Measurements from ENCODE around the gene CD177. TPM values are rescaled to one million over a fixed set of nuclear protein-coding genes. Genes with fewer than 3 reads are reported as not detected.

The CD177 gene
- total and polyA plus RNA-seq, 10 donors = 2.3 to 354 (median 51.0) TPM

DNA sequence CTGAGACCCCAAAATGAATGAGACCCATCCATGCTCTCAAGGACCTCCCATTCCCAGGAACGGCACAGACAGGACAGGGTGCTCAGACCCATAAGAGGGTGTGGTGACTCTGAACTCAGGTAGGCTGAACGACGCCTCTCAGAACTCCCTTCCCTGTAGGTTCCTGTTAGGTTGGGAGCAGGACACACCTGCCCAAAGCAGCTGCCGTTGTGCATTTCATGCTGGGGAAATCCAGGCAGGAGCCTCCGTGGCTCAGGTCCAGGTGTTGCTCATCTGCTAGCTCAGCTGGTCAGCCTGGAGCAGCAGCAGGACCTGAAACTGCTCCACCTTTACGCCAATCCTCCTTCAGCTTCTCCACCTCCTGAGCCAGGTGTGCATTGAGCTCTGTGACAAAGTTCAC, 42.1 kb downstream of the CD177 start:
- peaks cover 0 to 27% (median 0%) of the 10 kb centered on the region in 7 donors for H3K27me3 ChIP-seq (replicated peaks in 1 of 7)
- H3K27ac ChIP-seq = no peak overlapping the region
- no peaks in the 10 kb centered on the region for H3K36me3 ChIP-seq
- intact Hi-C loops (cut with DNase I; ENCODE audit: low total_unique reads) = no loop called here
- TF ChIP-seq POLR2AphosphoS5 (IDR thresholded peaks at IDR 0.05) = no peak
- TF ChIP-seq POLR2A (IDR thresholded peaks at IDR 0.05) = no peak
- H3K4me1 ChIP-seq = no peaks in the 10 kb centered on the region
- H3K9me3 ChIP-seq = no peaks in the 10 kb centered on the region
- 71 to 89% (median 81%) methylated on average over 4 to 6 of the region's 6 CpGs for WGBS, 5 donors
- H3K4me3 ChIP-seq = no peak overlapping the region
- DNase-seq = no peak

DNA sequence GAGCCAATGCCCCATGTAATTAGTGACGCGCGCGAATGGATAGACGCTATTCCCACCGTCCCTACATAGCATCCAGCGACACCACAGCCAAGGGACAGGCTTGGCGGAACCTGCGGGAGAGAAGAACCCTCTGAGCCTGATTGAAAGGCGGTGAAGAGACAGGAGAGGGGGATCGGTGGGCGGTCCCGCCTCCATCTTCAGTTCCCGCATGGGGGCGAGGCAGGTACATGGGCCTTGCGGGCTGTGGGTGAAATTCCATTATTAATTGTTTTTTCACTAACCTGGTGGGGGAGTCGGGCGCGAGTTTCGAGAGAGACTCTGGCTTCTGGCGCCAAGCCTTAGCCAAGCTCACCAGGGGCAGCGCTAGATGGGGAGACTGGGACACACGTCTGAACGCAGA, 52.8 kb downstream of the CD177 start:
- Histone ChIP-seq H3K36me3 (no peaks in the 10 kb centered on the region), H3K9me3 (peaks cover 0 to 4% (median 0%) of the 10 kb centered on the region in 8 donors), H3K27me3 (replicated peaks in 1 of 7) (peaks cover 0 to 20% (median 0%) of the 10 kb centered on the region in 7 donors), H3K4me3 (no peak overlapping the region), H3K27ac (no peak overlapping the region), H3K4me1 (no peaks in the 10 kb centered on the region)
- 57 to 89% (median 79%) methylated on average over 24 of the region's 24 CpGs for WGBS, 5 donors
- intact Hi-C loops (cut with DNase I; ENCODE audit: low total_unique reads) = no loop called here
- TF ChIP-seq, protein P1, sequence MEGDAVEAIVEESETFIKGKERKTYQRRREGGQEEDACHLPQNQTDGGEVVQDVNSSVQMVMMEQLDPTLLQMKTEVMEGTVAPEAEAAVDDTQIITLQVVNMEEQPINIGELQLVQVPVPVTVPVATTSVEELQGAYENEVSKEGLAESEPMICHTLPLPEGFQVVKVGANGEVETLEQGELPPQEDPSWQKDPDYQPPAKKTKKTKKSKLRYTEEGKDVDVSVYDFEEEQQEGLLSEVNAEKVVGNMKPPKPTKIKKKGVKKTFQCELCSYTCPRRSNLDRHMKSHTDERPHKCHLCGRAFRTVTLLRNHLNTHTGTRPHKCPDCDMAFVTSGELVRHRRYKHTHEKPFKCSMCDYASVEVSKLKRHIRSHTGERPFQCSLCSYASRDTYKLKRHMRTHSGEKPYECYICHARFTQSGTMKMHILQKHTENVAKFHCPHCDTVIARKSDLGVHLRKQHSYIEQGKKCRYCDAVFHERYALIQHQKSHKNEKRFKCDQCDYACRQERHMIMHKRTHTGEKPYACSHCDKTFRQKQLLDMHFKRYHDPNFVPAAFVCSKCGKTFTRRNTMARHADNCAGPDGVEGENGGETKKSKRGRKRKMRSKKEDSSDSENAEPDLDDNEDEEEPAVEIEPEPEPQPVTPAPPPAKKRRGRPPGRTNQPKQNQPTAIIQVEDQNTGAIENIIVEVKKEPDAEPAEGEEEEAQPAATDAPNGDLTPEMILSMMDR (IDR thresholded peaks at IDR 0.05 in 8 of 11, conservative IDR thresholded peaks at IDR 0.05 in 3 of 11) = no peak
- no peak for TF ChIP-seq POLR2AphosphoS5 (IDR thresholded peaks at IDR 0.05)
- no peak for TF ChIP-seq POLR2A (IDR thresholded peaks at IDR 0.05)
- DNase-seq = no peak

DNA sequence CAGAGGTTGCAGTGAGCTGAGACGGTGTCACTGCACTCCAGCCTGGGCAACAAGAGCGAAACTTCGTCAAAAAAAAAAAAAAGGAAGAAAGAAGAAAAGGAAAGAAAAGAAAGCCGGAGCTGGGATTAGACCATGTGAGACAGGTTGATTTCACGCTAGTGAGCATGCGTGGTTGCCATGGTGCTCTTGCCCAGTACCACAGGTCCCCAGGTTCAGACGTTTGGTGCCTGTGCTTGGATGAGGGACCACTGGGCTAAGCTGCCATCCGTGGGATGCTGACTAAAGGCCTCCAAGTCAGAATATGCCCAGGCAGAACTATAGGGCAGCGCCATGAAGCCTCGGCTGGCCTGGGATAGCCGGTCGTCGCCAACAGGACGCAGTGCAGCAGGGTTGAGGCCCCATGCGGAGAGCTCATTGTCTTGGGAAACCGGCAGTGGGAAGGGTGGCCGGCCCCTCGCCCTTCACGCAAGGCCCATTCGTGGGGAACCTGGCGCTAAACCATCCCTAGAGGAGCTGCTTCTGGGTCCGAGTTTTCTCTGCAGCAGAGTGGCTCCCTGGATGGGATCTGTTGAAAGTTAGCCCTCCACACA, 54.0 kb downstream of the CD177 start:
- Histone ChIP-seq H3K9me3 (peaks cover 0 to 4% (median 0%) of the 10 kb centered on the region in 8 donors), H3K27me3 (replicated peaks in 1 of 7) (peaks cover 0 to 20% (median 0%) of the 10 kb centered on the region in 7 donors), H3K4me3 (no peak overlapping the region), H3K4me1 (no peaks in the 10 kb centered on the region), H3K27ac (no peak overlapping the region), H3K36me3 (no peaks in the 10 kb centered on the region)
- TF ChIP-seq POLR2A (IDR thresholded peaks at IDR 0.05) = no peak
- no peak for DNase-seq
- intact Hi-C loops (cut with DNase I; ENCODE audit: low total_unique reads) = no loop called here
- 81 to 91% (median 85%) methylated on average over 10 to 22 of the region's 22 CpGs for WGBS, 5 donors

DNA sequence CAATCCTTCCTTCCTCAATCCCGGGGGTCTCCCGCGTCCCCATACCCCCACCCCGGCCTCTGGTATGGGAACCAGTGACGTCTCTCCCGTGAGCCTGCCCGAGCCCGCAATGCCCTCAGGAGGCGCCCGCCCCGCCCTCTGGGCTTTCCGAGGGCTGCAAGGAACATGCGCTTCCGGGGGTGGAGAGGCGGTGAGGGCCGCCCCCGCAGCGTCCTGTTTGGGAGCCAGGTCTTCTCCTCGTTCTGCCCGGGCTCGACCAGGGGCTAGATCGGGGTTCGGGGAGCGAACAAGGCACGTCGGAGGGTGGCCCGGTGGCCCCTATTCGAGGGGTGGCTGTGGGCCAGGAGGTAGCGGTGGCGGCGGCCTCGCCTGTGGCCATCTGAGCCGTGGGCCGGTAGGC, 54.6 kb downstream of the CD177 start:
- intact Hi-C loops (cut with DNase I; ENCODE audit: low total_unique reads) = no loop called here
- WGBS, 5 donors = 82 to 88% (median 83%) methylated on average over 31 to 34 of the region's 34 CpGs
- H3K9me3 ChIP-seq = peaks cover 0 to 8% (median 0%) of the 10 kb centered on the region in 8 donors
- TF ChIP-seq POLR2A (IDR thresholded peaks at IDR 0.05) (no peak), POLR2AphosphoS5 (IDR thresholded peaks at IDR 0.05) (no peak)
- TF ChIP-seq, protein P1 (IDR thresholded peaks at IDR 0.05 in 8 of 11, conservative IDR thresholded peaks at IDR 0.05 in 3 of 11) = no peak
- DNase-seq = no peak
- H3K4me3 ChIP-seq = no peak overlapping the region
- H3K4me1 ChIP-seq = no peaks in the 10 kb centered on the region
- no peaks in the 10 kb centered on the region for H3K36me3 ChIP-seq
- H3K27ac ChIP-seq = no peak overlapping the region
- peaks cover 0 to 20% (median 0%) of the 10 kb centered on the region in 7 donors for H3K27me3 ChIP-seq (replicated peaks in 1 of 7)

DNA sequence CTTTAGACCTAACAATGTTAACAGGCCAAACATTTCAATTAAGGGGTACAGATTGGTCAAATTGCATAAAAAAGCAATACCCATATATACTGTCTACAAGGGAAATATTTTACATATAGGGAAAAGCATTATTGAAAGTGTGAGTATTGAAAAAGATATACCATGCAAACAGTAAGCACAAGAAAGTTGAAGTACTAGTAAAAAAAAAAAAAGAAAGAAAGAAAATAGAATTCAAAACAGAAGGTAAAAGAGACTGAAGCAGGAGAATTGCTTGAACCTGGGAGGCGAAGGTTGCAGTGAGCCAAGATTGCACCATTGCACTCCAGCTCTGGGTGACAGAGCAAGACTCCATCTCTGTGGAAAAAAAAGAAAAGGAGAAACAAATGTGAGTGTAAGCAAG, 55.9 kb downstream of the CD177 start:
- TF ChIP-seq, protein P1 (IDR thresholded peaks at IDR 0.05 in 8 of 11, conservative IDR thresholded peaks at IDR 0.05 in 3 of 11) = no peak
- TF ChIP-seq POLR2A (IDR thresholded peaks at IDR 0.05) (no peak), POLR2AphosphoS5 (IDR thresholded peaks at IDR 0.05) (no peak)
- Histone ChIP-seq H3K4me1 (no peaks in the 10 kb centered on the region), H3K4me3 (no peak overlapping the region), H3K9me3 (peaks cover 0 to 18% (median 0%) of the 10 kb centered on the region in 8 donors), H3K36me3 (no peaks in the 10 kb centered on the region), H3K27me3 (replicated peaks in 1 of 7) (peaks cover 0 to 13% (median 0%) of the 10 kb centered on the region in 7 donors), H3K27ac (no peak overlapping the region)
- DNase-seq = no peak
- WGBS, 5 donors = 45 to 89% (median 83%) methylated on average over 1 of the region's 1 CpG
- intact Hi-C loops (cut with DNase I; ENCODE audit: low total_unique reads) = no loop called here
